GM19023 (cell line): ENCODE measurements around the gene CARS2.
A peak's percentile ranks its signal among the peaks of the same experiment; 100 is the strongest.
"Not testable (repeated sequence)": the region's sequence is repeated elsewhere in the genome, so short reads cannot be mapped to it uniquely, and the experiment has no call there.

Experiments used
- ATAC-seq: cut with Tn5 transposase; IDR thresholded peaks from one replicate; pipeline ENCODE4 v1.9.1; 2021; ENCODE audit warnings: mild to moderate bottlenecking, moderate library complexity; ENCODE audit not compliant: unreplicated experiment

Gene CARS2

DNA sequence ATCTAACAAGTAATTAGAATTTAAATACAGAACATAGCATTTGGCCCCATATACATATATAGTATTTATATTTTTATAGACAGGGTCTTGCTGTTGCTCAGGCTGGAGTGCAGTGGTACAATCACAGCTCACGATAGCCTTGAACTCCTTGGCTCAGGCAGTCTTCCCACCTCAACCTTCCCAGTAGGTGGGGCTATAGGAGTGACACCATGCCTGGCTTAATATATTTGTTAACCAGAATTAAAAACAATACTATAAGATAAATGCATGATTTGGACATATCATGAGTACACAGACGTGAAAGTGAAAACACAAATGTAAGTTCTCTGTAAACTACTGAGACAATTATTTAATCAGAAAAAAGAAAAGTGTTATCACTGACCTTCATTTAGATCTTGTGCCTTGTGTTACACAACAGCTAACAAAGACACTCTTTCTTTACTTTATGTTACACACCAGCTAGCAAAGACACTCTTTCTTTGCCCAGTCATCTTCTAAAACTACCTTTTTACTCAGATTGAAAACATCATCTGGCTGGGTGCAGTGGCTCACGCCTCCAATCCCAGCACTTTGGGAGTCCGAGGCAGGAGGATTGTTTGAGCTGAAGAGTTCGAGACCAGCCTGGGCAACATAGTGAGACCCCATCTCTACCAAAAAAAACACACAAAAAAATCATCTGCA lies 22.6 kb downstream of the CARS2 start:
- ATAC-seq: no peak

GRCh38 chr13:110682746-110683145 lies 23.2 kb downstream of the CARS2 start:
- no peak for ATAC-seq

- ATAC-seq: no peak
These were observed 23.9 kb downstream of the CARS2 start for GRCh38 chr13:110681868-110682550.

GRCh38 chr13:110680852-110681251 lies 25.1 kb downstream of the CARS2 start:
- no peak for ATAC-seq

- no peak for ATAC-seq
These were observed 28.0 kb downstream of the CARS2 start for GRCh38 chr13:110677731-110678545.

GRCh38 chr13:110676595-110677587 lies 29.0 kb downstream of the CARS2 start:
- ATAC-seq: peak; percentile 58

- not testable (repeated sequence) for ATAC-seq
These were observed 36.1 kb downstream of the CARS2 start for GRCh38 chr13:110669814-110670213.

DNA sequence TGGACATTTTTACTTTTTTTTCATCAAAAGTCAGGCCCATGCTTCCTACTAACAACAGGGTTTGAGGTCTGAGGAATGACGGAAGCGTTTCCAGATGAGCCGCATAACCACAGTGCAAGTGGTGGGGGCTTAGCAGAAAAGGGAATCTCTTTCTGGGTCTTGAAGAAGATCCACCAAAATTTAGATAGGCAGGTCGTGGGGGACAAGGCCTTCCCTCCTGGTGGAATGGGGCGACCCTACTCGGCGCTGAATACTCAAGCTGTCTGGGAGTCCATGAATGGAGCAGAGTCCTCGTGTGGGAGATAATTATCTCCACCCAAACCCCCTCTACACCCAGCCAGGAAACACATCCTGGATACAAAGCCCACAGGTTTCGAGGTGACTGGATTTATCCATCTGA lies 36.9 kb downstream of the CARS2 start:
- no peak for ATAC-seq

DNA sequence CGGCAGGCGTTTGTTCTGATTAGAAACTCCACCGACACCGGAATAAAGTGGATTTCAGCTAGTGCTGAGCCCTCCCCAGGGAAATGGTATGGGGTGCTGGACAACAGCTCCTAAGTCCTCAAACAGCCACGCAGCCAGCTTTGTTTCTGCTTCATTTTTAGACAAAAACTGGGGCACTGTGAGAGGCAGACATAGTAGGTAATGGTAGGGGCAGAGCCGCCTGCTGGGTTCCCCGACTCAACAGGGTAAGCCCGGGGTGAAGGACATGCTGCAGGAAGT lies 39.7 kb downstream of the CARS2 start:
- no peak for ATAC-seq

GRCh38 chr13:110665491-110666254 lies 40.2 kb downstream of the CARS2 start:
- no peak for ATAC-seq

- ATAC-seq: no peak
These were observed 41.2 kb downstream of the CARS2 start for GRCh38 chr13:110664673-110665072.

GRCh38 chr13:110664041-110664440 lies 41.9 kb downstream of the CARS2 start:
- no peak for ATAC-seq

- no peak for ATAC-seq
These were observed 42.4 kb downstream of the CARS2 start for GRCh38 chr13:110663491-110663890.

- no peak for ATAC-seq
These were observed 43.0 kb downstream of the CARS2 start for GRCh38 chr13:110662777-110663443.

- no peak for ATAC-seq
These were observed 43.8 kb downstream of the CARS2 start for GRCh38 chr13:110662091-110662490.

GRCh38 chr13:110661256-110661655 lies 44.7 kb downstream of the CARS2 start:
- no peak for ATAC-seq

GRCh38 chr13:110658218-110658911 lies 47.6 kb downstream of the CARS2 start:
- ATAC-seq: peak; percentile 80

GRCh38 chr13:110657196-110657595 lies 48.7 kb downstream of the CARS2 start:
- ATAC-seq: no peak

- ATAC-seq: no peak
These were observed 52.1 kb downstream of the CARS2 start for GRCh38 chr13:110653851-110654250.
